Memory B cell (primary cell): ENCODE data around the gene SHISA8.
A peak's percentile ranks its signal among the peaks of the same experiment; 100 is the strongest.

Experiments used
- ATAC-seq: fragments of 150-1000 bp; cut with Tn5 transposase; 2 replicates; pipeline ENCODE4 v1.10.0; 2021; ENCODE audit warnings: low read depth, mild to moderate bottlenecking, moderate library complexity
- DNase-seq, 2 donors: peaks; one replicate each; pipeline ENCODE4 v3.0.0; 2022; ENCODE audit warnings: low spot score in 2 of 2
- H3K27ac Mint-ChIP-seq: one replicate; pipeline ENCODE4 v1.8.0; 2022; ENCODE audit warnings: mild to moderate bottlenecking, moderate library complexity, mixed read lengths
- H3K27me3 Mint-ChIP-seq: one replicate; pipeline ENCODE4 v1.8.0; 2022; ENCODE audit warnings: mixed read lengths
- H3K36me3 Mint-ChIP-seq: one replicate; pipeline ENCODE4 v1.8.0; 2022; ENCODE audit warnings: mild to moderate bottlenecking, mixed read lengths
- H3K4me1 Mint-ChIP-seq: one replicate; pipeline ENCODE4 v1.8.0; 2022; ENCODE audit warnings: mixed read lengths
- H3K4me3 Mint-ChIP-seq: one replicate; pipeline ENCODE4 v1.8.0; 2022; ENCODE audit warnings: mild to moderate bottlenecking, moderate library complexity, mixed read lengths
- H3K9me3 Mint-ChIP-seq: one replicate; pipeline ENCODE4 v1.8.0; 2022; ENCODE audit warnings: mixed read lengths

Gene SHISA8

GRCh38 chr22:41940832-41941765 is 26.2 kb upstream of the SHISA8 start:
- H3K4me1 Mint-ChIP-seq = peaks cover 44% of the 10 kb centered on the region
- no peaks in the 10 kb centered on the region for H3K27me3 Mint-ChIP-seq
- peak; percentile 90 to 92 for DNase-seq
- peak; percentile 25 for ATAC-seq
- no peaks in the 10 kb centered on the region for H3K36me3 Mint-ChIP-seq
- peak overlapping the region; percentile 100 for H3K27ac Mint-ChIP-seq
- peak overlapping the region; percentile 63 for H3K4me3 Mint-ChIP-seq
- no peaks in the 10 kb centered on the region for H3K9me3 Mint-ChIP-seq

- H3K27ac Mint-ChIP-seq = peak overlapping the region; percentile 100
- no peaks in the 10 kb centered on the region for H3K36me3 Mint-ChIP-seq
- peaks cover 46% of the 10 kb centered on the region for H3K4me1 Mint-ChIP-seq
- H3K9me3 Mint-ChIP-seq = no peaks in the 10 kb centered on the region
- peak overlapping the region; percentile 85 for H3K4me3 Mint-ChIP-seq
- ATAC-seq (peak; percentile 56), DNase-seq (peak; percentile 84 to 96)
- H3K27me3 Mint-ChIP-seq = no peaks in the 10 kb centered on the region
Observed at GRCh38 chr22:41939981-41940831, 25.3 kb upstream of the SHISA8 start.

GRCh38 chr22:41936894-41937169 is 22.0 kb upstream of the SHISA8 start:
- H3K36me3 Mint-ChIP-seq = no peaks in the 10 kb centered on the region
- DNase-seq (no peak), ATAC-seq (no peak)
- H3K4me1 Mint-ChIP-seq = peaks cover 72% of the 10 kb centered on the region
- peak overlapping the region; percentile 100 for H3K27ac Mint-ChIP-seq
- no peaks in the 10 kb centered on the region for H3K27me3 Mint-ChIP-seq
- H3K9me3 Mint-ChIP-seq = no peaks in the 10 kb centered on the region
- H3K4me3 Mint-ChIP-seq = peak overlapping the region; percentile 50

GRCh38 chr22:41935509-41935908 is 20.6 kb upstream of the SHISA8 start:
- H3K4me1 Mint-ChIP-seq = peaks cover 67% of the 10 kb centered on the region
- peak overlapping the region; percentile 100 for H3K27ac Mint-ChIP-seq
- H3K36me3 Mint-ChIP-seq = no peaks in the 10 kb centered on the region

GRCh38 chr22:41935015-41935351 is 20.1 kb upstream of the SHISA8 start:
- H3K27ac Mint-ChIP-seq = peak overlapping the region; percentile 100
- no peaks in the 10 kb centered on the region for H3K36me3 Mint-ChIP-seq
- peak in 1 of 2 donors; percentile 47 for DNase-seq
- no peaks in the 10 kb centered on the region for H3K27me3 Mint-ChIP-seq
- peak overlapping the region; percentile 3 for H3K4me3 Mint-ChIP-seq
- peaks cover 67% of the 10 kb centered on the region for H3K4me1 Mint-ChIP-seq
- ATAC-seq = no peak
- no peaks in the 10 kb centered on the region for H3K9me3 Mint-ChIP-seq

More at GRCh38 chr22:41935509-41935908, 20.6 kb upstream of the SHISA8 start:
- H3K9me3 Mint-ChIP-seq = no peaks in the 10 kb centered on the region
- ATAC-seq (no peak), DNase-seq (peak in 1 of 2 donors; percentile 32)
- H3K27me3 Mint-ChIP-seq = no peaks in the 10 kb centered on the region
- H3K4me3 Mint-ChIP-seq = peak overlapping the region; percentile 57

GRCh38 chr22:41934284-41935014 is 19.6 kb upstream of the SHISA8 start:
- peak overlapping the region; percentile 100 for H3K27ac Mint-ChIP-seq
- no peaks in the 10 kb centered on the region for H3K27me3 Mint-ChIP-seq
- peaks cover 65% of the 10 kb centered on the region for H3K4me1 Mint-ChIP-seq
- H3K4me3 Mint-ChIP-seq = peak overlapping the region; percentile 3
- H3K36me3 Mint-ChIP-seq = no peaks in the 10 kb centered on the region
- DNase-seq = peak in 1 of 2 donors; percentile 23
- ATAC-seq = no peak
- no peaks in the 10 kb centered on the region for H3K9me3 Mint-ChIP-seq

GRCh38 chr22:41933411-41934177 is 18.7 kb upstream of the SHISA8 start:
- Mint-ChIP-seq H3K4me3 (peak overlapping the region; percentile 37), H3K9me3 (no peaks in the 10 kb centered on the region), H3K27ac (peak overlapping the region; percentile 100), H3K27me3 (no peaks in the 10 kb centered on the region), H3K4me1 (peaks cover 64% of the 10 kb centered on the region), H3K36me3 (no peaks in the 10 kb centered on the region)
- peak; percentile 1 for ATAC-seq
- DNase-seq = peak; percentile 31 to 44

GRCh38 chr22:41932353-41932752 is 17.5 kb upstream of the SHISA8 start:
- H3K9me3 Mint-ChIP-seq = no peaks in the 10 kb centered on the region
- H3K36me3 Mint-ChIP-seq = no peaks in the 10 kb centered on the region
- H3K4me3 Mint-ChIP-seq = no peak overlapping the region
- DNase-seq (no peak), ATAC-seq (no peak)
- H3K27ac Mint-ChIP-seq = peak overlapping the region; percentile 100
- no peaks in the 10 kb centered on the region for H3K27me3 Mint-ChIP-seq
- peaks cover 69% of the 10 kb centered on the region for H3K4me1 Mint-ChIP-seq

GRCh38 chr22:41931701-41932269 is 16.9 kb upstream of the SHISA8 start:
- peak overlapping the region; percentile 100 for H3K27ac Mint-ChIP-seq
- ATAC-seq = peak; percentile 18
- peak overlapping the region; percentile 46 for H3K4me3 Mint-ChIP-seq

GRCh38 chr22:41929418-41929810 is 14.5 kb upstream of the SHISA8 start:
- Mint-ChIP-seq H3K9me3 (no peaks in the 10 kb centered on the region), H3K4me3 (peak overlapping the region; percentile 72), H3K36me3 (peaks cover 8% of the 10 kb centered on the region), H3K4me1 (peaks cover 53% of the 10 kb centered on the region), H3K27me3 (no peaks in the 10 kb centered on the region), H3K27ac (peak overlapping the region; percentile 98)
- no peak for DNase-seq
- no peak for ATAC-seq

More at GRCh38 chr22:41931701-41932269, 16.9 kb upstream of the SHISA8 start:
- peaks cover 67% of the 10 kb centered on the region for H3K4me1 Mint-ChIP-seq
- peak; percentile 65 to 71 for DNase-seq
- no peaks in the 10 kb centered on the region for H3K27me3 Mint-ChIP-seq
- no peaks in the 10 kb centered on the region for H3K9me3 Mint-ChIP-seq
- H3K36me3 Mint-ChIP-seq = no peaks in the 10 kb centered on the region

GRCh38 chr22:41928593-41929417 is 13.9 kb upstream of the SHISA8 start:
- H3K4me1 Mint-ChIP-seq = peaks cover 49% of the 10 kb centered on the region
- peak overlapping the region; percentile 98 for H3K27ac Mint-ChIP-seq
- ATAC-seq (no peak), DNase-seq (peak in 1 of 2 donors; percentile 38)
- H3K9me3 Mint-ChIP-seq = no peaks in the 10 kb centered on the region
- H3K4me3 Mint-ChIP-seq = peak overlapping the region; percentile 72
- peaks cover 8% of the 10 kb centered on the region for H3K36me3 Mint-ChIP-seq
- H3K27me3 Mint-ChIP-seq = no peaks in the 10 kb centered on the region

GRCh38 chr22:41927813-41928212 is 12.9 kb upstream of the SHISA8 start:
- peaks cover 14% of the 10 kb centered on the region for H3K36me3 Mint-ChIP-seq
- peaks cover 49% of the 10 kb centered on the region for H3K4me1 Mint-ChIP-seq

More at GRCh38 chr22:41927813-41928212, 12.9 kb upstream of the SHISA8 start:
- H3K4me3 Mint-ChIP-seq = peak overlapping the region; percentile 71
- H3K27me3 Mint-ChIP-seq = no peaks in the 10 kb centered on the region
- H3K9me3 Mint-ChIP-seq = no peaks in the 10 kb centered on the region
- ATAC-seq (no peak), DNase-seq (no peak)
- peak overlapping the region; percentile 98 for H3K27ac Mint-ChIP-seq
